NCI-H146 (cell line): ENCODE measurements around the gene TRMU.
"Not testable (repeated sequence)": the region's sequence is repeated elsewhere in the genome, so short reads cannot be mapped to it uniquely, and the experiment has no call there.

Source experiments
- DNase-seq: peaks from one replicate; lab custom pipeline; 2025; lab: John Stamatoyannopoulos, UW

TRMU gene

DNA sequence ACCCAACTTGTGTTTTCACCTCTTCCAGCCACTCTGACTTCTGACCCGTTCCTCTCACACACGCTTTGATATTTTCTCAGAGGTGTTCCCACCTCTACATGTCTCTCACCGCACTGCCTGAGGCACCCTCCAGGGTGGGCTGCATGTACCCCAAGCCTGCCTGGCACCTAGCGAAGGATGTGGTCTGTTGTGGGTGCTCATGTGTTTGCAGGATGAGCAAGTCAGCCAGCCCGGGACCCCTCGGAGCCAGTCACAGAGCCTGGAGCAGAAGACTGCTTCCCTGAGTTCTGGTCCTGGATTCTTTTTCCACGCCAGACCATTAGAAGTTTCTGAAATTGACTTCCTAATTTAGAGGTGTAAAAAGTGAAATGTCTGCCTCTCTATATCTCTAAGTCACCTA is 35.0 kb upstream of the TRMU start:
- no peak for DNase-seq

DNA sequence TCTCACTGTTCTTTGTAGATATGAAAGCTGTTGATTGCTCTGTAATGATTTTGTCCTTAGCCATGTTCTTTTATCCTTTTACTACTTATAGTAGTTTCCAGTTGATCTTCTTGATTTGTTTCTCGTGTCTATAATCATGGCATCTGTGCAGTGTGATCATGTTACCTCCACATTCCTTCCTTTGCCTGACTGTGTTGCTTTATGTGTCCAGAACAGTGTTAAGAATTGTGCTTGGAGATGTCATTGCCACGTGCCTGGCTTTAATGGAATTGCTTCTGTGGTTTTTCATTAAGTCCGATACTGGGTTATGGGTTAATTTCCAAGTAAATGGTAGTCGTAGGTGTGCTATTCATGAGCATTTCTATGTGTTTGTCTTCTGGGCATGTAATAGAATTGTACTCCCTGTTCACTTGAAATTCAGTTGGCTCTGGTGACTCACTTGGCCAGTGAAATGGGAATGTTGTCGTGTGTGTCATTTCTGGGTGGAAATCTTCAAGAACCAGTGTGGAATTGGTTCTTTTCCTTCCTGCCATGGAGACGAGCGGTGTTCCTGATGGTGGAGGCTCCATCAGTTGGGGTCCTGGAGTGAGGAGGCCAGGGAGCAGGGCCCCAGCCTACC is 32.1 kb upstream of the TRMU start:
- no peak for DNase-seq

DNA sequence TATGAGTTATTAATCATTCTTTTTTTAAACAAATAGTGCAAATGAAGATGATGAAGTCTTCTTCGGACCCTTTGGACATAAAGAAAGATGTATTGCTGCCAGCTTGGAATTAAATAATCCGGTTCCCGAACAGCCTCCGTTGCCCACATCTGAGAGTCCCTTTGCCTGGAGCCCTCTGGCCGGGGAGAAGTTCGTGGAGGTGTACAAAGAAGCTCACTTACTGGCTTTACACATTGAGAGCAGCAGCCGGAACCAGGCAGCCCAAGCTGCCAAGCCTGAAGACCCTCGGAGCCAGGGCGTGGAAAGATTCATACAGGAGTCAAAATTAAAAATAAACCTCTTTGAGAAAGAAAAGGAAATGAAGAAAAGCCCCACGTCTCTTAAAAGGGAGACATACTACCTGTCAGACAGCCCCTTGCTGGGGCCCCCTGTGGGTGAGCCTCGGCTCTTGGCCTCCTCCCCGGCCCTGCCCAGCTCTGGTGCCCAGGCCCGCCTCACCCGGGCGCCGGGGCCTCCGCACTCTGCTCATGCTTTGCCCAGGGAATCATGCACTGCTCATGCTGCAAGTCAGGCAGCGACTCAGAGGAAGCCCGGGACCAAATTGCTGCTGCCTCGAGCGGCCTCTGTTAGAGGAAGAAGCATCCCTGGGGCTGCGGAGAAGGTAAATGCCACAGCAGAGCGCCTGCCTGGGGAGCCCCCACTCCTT is 27.1 kb upstream of the TRMU start:
- DNase-seq, result no peak

DNA sequence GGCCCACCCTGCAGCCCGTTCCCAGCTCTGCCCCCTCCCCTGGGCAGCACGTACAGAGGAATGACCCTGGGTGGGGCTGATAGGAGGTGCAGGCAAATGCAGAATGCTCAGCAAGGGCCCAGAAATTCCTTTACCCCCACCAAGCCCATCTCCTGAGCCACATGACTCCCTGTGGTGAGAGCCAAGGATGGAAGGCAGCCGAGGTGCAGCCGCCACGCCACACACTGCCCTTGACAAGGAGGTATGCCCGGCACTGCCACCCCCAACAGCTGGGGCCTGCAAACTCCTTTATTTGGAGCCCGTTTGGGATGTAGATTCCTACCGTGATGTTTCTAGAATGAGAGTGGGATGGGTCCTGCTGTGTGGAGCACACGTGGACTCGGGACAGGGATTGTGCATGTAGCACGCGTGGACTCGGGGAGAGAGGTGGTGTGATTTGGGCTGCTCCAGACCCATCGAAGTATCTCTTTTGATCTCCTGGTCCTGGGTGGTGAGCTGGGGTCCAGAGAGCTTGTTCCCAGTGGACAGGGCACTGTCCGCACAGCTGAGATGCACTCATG is 25.9 kb upstream of the TRMU start:
- DNase-seq, result no peak

DNA sequence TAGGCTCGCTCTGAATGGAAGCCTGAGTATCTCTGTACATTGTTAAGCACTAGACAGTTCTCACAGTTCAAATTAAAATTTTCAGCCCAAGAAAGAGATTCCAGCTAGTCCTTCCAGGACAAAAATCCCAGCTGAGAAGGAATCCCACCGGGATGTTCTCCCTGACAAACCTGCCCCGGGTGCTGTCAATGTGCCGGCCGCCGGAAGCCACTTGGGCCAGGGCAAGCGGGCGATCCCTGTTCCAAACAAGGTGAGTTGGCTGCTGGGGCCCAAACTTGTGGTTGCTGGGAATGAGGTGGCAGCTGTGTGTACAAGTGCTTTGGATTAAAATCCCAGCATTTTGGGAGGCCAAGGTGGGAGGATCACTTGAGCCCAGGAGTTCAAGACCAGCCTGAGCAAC is 23.5 kb upstream of the TRMU start:
- DNase-seq, result no peak

DNA sequence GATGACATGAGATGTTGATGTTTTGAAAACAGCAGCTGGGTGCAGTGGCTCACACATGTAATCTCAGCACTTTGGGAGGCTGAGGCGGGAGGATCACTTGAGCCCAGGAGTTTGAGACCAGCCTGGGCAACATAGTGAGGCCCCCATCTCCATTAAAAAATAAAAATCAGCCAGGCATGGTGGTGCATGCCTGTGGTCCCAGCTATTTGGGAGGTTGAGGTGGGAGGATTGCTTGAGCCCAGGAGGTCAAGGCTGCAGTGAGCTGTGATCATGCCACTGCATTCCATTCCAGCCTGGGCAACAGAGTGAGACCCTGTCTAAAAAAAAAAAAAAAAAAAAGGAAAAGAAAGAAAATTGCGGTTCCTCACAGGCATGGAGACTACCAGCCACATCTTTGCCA is 22.7 kb upstream of the TRMU start:
- not testable (repeated sequence) for DNase-seq

DNA sequence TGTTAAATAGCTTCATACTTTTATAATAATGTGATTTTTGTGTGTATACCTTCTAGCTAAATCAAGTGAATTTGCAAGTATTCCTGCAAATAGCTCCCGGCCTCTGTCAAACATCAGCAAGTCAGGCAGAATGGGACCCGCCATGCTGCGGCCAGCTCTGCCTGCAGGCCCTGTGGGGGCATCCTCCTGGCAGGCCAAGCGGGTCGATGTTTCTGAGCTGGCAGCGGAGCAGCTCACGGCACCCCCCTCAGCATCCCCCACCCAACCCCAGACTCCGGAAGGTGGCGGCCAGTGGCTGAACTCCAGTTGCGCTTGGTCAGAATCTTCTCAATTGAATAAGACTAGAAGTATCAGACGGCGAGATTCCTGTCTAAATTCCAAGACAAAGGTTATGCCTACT is 19.5 kb upstream of the TRMU start:
- no peak for DNase-seq

DNA sequence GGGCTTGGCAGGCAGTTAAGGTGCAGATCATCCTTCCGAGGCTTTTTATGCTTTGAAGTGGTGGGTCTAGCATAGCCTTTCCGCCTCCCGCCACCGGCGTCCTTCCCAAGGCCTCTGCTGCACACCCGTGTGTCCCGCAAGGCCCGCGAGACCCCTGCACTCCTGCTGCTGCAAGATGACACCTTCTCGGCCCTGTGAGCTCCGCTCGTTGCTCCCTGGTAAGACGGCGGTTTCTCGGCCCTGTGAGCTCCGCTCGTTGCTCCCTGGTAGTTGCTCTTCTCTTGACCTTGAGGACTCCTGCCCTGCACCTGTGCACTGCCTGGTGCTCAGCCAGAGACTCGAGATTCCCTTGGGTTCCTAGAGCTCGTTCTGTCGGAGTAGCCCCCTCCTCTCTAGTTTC is 17.9 kb upstream of the TRMU start:
- no peak for DNase-seq

DNA sequence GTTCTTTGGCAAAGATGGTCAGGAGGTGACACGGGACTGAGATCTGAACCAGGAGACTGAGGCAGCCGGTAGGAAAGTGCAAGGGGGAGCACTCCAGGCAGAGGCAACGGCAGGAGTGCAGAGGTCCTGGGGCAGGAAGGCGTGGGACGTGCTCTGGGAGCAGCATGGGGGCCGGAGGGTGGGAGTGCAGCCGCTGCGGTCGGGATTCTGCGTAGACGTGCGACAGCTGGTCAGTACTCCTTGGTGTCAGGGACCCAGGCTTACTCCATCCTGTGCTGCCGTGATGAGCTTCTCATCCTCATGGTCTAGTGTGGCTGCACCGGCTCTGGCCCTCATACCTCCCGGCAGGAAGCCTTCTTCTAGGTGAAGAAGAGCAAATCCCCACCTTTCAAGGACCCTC is 16.9 kb upstream of the TRMU start:
- no peak for DNase-seq

DNA sequence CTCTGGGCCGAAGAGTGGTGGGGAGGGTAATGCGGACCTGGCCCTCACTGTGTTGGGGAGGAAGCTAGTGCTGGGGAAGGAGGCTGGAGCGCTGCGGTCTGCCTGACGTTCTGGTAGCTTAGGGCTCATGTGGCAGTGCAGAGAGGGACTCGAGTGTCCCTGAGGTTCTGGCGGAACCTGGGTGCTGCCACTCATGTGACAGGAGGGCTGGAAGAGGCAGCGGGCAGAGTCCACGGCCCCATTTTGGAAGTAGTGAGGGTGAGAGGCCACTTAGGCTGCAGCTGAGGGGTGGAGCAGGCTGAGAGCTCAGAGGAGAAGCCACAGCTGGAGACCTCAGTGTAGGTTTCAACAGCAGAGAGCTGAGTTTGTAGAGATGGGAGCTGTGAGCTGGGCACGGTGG is 16.2 kb upstream of the TRMU start:
- DNase-seq, result no peak

DNA sequence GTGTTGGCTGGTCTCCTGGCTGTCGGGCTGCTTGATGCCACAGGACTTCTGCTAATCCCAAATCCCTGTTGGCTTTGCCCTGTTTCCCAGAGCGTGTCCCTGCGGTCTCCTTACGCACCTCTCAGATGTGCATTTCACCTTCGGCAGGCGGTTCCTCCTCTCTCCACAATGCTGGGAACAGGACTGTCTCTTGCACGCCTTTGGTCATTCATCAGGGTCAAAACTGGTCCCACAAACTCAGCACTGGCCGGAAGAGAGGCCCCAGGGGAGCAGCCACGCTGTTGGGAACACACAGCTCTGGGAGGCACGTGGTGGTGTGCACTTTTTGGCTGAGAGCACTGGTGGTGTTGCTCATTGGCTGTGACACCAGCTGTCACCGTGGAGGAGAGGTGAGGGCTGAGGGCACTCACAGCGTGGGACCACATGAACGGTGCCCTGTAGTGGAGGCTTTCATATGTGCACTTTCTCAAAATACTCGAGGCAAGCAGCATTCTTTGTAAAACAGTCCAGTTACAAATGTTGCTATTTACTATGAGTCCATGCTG is 15.3 kb upstream of the TRMU start:
- DNase-seq, result no peak

DNA sequence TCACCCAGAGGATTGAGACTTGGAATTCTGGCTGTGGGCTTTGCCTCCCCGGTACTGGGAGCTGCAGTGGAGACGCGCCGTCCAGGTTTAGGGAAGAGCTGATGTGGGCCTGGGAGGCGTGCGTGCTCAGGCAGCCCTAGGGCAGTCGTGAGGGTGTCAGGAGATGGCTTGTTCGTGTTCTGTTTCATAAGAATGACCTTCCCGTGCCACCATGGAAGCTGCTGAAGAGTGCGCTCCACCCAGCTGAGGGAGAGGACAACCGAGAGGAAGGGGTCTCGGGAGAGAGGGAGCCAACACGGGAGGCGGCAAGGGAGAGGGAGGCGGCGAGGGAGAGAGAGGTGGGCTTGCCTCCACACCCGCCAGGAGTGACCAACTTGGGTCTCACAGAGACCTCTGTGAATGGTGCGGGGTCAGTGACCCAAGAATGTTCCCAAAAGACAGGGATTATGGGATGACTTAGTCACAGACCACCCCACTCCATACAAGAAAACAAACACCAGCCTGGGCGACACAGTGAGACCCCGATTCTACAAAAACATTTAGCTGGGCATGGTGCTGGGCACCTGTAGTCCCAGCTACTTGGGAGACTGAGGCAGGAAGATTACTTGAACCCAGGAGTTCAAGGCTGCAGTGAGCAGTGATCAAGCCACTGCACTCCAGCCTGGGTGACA is 14.7 kb upstream of the TRMU start:
- no peak for DNase-seq

DNA sequence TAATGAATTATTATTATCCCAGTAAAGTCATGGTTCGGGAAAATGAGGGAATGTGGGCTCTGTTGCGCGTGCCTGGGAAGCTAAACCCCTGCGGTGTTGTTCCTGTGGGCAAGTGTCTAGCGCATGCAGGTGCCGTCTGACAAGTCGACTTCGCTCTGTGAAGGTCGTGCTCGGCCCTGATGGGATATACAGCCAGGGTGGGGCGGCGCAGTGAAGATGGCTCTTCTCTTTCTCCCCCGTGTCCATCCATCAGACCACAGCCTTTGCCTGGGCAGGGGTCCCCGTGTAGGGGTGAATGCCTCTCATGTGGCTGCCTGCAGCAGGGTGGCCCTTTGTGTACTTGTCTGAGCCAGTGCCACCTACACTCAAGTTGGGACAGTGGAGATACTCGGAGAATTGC is 12.8 kb upstream of the TRMU start:
- DNase-seq, result no peak

DNA sequence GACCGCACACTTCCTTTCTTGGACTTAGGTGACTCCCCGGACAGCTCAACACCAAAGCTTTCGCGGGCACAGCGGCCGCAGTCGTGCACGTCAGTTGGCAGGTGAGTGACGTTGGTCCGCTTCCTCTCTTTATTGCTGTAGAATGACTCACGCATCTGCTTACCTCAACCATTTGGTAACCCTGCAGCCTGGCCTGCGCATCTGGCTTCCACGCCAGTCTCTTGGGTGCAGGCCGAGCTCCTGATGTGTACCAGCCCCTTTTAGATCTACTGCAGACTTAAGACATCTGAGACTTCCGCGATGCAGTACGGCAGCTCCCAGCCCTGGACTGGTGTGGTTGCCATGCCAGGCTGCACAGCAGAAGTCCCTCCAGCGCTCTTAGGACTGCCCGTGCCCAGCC is 12.4 kb upstream of the TRMU start:
- no peak for DNase-seq

DNA sequence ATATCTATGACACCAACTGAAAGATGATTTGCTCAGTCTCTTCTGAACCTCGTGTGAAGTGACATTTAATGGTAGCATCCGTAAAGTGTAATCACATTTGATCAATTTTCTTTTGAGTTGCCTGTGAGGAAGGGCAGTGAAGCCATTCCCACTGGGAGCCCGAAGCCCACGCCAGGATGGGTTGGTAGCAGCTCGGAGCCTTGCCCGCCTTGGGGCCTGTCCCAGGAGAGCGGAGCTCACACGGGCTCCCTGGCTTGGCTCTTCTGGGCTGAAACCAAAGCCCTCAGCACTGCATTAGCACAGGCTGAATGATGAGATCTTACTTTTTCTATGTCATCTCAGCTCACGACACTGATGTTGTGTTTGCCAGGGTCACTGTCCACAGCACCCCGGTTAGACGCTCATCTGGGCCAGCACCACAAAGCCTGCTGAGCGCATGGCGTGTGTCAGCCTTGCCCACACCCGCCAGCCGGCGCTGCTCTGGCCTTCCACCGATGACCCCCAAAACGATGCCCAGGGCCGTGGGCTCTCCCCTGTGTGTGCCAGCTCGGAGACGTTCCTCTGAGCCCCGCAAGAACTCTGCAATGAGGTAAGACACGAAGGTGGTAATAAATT is 9.3 kb upstream of the TRMU start:
- no peak for DNase-seq

DNA sequence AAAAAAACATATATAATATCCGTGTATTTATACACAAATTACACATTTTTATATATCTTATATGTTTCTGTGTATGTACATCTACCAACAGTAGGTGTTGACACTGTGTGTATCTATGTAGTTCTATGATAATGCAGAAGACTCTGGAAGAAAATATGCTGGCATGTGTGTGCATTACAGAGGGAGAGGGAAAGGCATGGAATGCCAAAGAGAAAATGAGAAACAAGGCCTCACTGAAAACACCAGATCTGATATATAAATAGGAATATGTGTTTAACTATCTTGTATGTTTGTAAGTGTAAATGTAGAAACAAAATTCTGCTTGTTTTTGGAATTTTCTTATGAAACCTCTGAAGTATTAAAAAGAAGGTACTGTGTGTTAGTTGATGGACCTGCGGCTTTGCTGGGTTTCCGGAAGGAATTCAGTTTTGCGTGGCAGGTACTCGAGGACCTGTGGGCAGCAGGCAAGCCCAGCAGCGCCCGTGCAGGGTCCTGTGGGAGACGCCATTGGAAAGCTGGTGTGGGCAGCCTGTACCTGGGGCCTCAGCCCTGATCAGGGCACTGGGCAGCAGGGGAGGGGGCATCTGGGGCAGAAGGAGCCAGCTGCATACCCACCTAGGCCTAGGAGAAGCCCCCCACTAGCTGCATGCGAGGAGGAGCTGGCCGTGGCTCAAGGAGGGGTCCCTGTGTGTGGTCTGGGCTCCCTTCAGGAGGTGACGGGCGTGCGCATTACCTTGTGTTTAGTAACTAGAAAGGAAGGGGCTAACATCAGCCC is 7.6 kb upstream of the TRMU start:
- DNase-seq, result no peak

DNA sequence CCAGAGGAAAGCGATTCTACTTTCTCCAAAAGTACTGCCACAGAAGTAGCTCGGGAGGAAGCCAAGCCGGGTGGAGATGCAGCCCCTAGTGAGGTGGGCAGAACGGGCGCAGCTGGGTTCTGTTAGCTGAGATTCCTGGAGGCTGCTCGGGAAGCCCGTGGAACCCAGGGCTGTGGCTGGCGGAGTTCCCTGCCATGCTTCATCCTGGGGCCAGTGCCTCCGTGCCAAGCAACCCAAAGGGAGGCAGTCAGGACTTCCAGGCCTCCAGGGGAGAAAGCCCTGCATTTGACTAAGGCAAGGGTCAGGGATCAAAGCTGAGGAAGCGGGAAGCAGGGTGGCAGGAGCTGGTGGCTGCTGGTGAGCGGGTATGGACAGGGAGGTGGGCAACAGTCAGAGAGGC is 6.7 kb upstream of the TRMU start:
- DNase-seq, result no peak

DNA sequence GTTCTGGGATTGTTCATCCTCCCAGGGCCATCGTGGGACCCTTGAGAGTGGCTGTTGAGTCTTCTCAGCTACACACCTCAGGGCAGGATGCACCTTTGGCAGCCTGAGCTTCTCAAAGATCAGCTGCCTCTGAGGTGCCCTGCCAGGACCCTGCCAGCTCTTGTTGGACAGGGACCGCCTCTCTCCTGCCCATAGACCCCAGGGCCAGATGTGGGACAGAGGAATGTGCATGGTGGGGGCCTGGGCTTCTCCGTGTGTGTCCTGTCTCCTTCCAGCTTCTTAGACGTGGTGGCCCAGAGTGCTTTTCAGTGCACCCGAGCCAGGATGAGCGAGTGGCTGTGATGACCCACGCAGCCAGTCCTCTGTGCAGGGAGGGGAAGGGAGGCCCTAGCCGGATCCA is 5.9 kb upstream of the TRMU start:
- DNase-seq, result no peak

DNA sequence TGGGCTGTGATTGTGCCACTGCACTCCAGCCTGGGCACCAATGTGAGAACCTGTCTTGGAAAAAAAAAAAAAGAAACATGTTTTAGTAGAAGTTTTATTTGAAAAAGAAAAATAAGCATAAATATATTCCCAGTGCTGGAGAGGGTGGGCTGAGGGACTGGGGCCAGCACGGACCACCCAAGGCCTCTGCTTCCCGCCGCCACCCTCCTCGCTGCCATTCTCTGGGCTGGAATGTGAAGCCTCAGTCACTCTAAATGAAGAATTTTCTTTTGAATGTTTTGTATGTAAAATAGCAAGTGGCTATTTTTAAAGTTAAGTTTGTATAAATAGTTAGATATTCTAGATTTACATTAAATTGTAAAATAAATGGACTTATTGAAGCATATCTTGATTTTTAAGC is 5.1 kb upstream of the TRMU start:
- no peak for DNase-seq

DNA sequence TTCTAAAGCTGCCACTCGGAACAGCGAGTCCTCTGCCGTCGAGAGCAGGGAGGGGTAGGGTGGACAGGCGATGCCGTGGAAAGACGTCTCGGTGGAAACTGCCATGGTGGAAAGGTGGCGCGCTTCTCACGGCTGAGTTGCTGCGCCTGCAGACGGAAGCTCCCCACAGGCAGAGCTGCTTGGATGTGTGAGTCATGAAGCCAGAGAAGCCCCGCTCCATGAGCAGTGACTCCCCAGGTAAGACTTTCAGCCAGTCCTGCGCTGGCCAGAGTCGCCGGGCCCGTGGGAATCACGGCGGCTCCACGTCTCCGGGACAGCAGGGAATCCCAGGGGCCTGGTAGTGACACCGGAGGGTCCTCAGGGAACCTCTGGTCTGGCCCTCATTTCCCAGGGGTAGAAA is 4.0 kb upstream of the TRMU start:
- DNase-seq, result no peak

DNA sequence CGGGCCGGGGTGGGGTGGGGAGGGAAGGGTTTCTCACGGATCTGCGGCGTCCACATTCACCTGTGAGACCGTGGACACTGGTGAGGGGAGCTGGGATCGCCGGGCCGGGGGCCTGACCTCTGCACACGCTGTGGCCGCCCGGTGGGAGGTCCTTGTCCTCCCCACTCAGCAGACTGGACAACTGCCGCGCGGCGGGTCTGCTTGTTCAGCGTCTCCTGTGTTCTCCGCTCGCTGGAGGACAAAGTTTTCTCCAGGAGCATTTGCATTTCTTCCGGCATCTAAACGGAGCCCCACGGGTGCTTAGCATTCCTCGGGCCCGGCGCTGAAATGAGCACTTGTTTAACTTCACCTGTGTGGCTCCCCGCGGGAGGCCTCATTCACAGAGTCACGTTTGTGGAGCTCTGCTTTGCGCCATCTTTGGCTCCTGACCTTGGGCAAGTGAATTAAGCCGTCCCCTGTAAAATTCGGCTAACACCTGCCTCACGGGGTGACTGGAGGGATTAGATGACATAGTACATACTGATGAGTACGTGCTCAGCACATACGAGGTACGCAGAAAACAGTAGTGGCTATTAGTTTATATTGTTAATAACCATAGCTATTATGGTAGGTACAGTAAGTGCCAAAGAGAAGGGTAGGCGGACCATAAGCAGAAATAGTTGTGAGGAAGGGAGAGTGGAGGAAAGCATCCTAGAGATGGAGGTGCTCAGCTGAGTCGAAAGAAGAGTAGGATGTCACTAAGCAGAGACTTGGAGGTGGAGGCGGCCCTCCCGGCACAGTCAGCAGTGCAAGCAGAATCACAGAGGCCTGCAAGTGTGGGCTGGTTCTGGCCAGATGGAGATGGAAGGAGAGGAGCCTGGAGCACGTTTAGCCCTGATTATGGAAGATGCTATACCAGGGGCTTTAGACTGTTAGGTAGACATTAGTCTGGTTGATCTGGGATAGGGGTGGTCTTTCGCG is 885 bp downstream of the TRMU start:
- peak; percentile 54 for DNase-seq
